K562 (cell line): ENCODE results near the gene ZNF740. TPM values are rescaled to one million over a fixed set of nuclear protein-coding genes. Genes with fewer than 3 reads are reported as not detected.
A peak's percentile ranks its signal among the peaks of the same experiment; 100 is the strongest.

Experiments used
- ATAC-seq: fragments of 200-7000 bp; cut with Tn5 transposase; 3 replicates; pipeline ENCODE4 v1.9.1; 2020; ENCODE audit warnings: moderate library complexity
- BruUV-seq: library from RNA; stranded (reverse); fragments of 400-500 nt; replicated peaks from 2 replicates; lab custom pipeline; 2021; lab: Mats Ljungman, UMichigan
- CTCF ChIA-PET: fragments of 300-600 bp; formaldehyde crosslinking; extraction: SDS; loops from one replicate; lab custom pipeline; 2021; ENCODE audit warnings: low intra/inter-chr PET ratio; lab: Yijun Ruan, JAX
- POLR2A ChIA-PET: fragments of 300-600, 350-650 bp; sonication (Branson Sonifier 250); formaldehyde crosslinking; extraction: SDS; loops from one replicate; lab custom pipeline; 2021; ENCODE audit warnings: antibody characterized with exemption, inconsistent platforms; lab: Yijun Ruan, JAX
- DNase-seq, 4 experiments: peaks; one replicate each; pipeline versions ENCODE4 v3.0.0 to v3.0.0-alpha.2; 2011 to 2018; ENCODE audit warnings: low spot score in 3 of 4, mixed read lengths in 3 of 4; ENCODE audit errors: extremely low read depth in 1 of 4
- FAIRE-seq: peaks from 2 replicates; lab custom pipeline; 2011; peaks lifted over from hg19 to GRCh38; lab: Jason Lieb, UNC
- H2AFZ ChIP-seq: 2 replicates; pipeline ENCODE4 v1.6.0; 2011; ENCODE audit warnings: low read depth, low read length, control low read depth, inconsistent platforms
- H3K27ac ChIP-seq: fragments of 200-600 bp; 3 replicates; pipeline ENCODE4 v1.8.0; 2011; ENCODE audit warnings: low read depth, mild to moderate bottlenecking, control low read depth, inconsistent platforms, low read length, moderate library complexity, mixed read lengths; ENCODE audit errors: extremely low read depth
- H3K27me3 ChIP-seq, 2 experiments: fragments of 300-600 bp in 1 of 2; 2 replicates in 1 of 2; 3 replicates in 1 of 2; pipeline versions ENCODE4 v1.6.0 to v1.8.0; 2011; ENCODE audit warnings: inconsistent platforms in 2 of 2, low read length in 2 of 2, mild to moderate bottlenecking in 1 of 2, mixed read lengths in 1 of 2, moderate library complexity in 1 of 2; ENCODE audit not compliant: control insufficient read depth in 2 of 2, insufficient read depth in 2 of 2
- H3K36me3 ChIP-seq: fragments of 300-600 bp; 3 replicates; pipeline ENCODE4 v1.8.0; 2011; ENCODE audit warnings: mild to moderate bottlenecking, low read length, inconsistent platforms; ENCODE audit not compliant: control insufficient read depth, insufficient read depth
- H3K4me1 ChIP-seq, 2 experiments: fragments of 200-600 bp in 1 of 2; replicated peaks in 1 of 2; 2 replicates in 1 of 2; 3 replicates in 1 of 2; pipeline versions ENCODE4 v1.5.1 to v1.8.0; 2011; ENCODE audit warnings: inconsistent platforms in 2 of 2, low read length in 2 of 2, mild to moderate bottlenecking in 1 of 2, mixed read lengths in 1 of 2, moderate library complexity in 1 of 2; ENCODE audit not compliant: control insufficient read depth in 2 of 2, insufficient read depth in 2 of 2
- H3K4me2 ChIP-seq: 2 replicates; pipeline ENCODE4 v1.6.1; 2011; ENCODE audit warnings: low read length, control low read depth, inconsistent platforms, mixed read lengths; ENCODE audit not compliant: insufficient read depth
- H3K4me3 ChIP-seq: fragments of 200-600 bp; sonication (generic), shearing (Covaris generic); 2 replicates; pipeline ENCODE4 v1.5.1; 2016; ENCODE audit warnings: control low read depth, inconsistent platforms
- H3K79me2 ChIP-seq: fragments of 200-600 bp; 3 replicates; pipeline ENCODE4 v1.8.0; 2011; ENCODE audit warnings: low read length, inconsistent platforms; ENCODE audit not compliant: control insufficient read depth, insufficient read depth
- H3K9ac ChIP-seq, 2 experiments: 2 replicates each; pipeline versions ENCODE4 v1.6.0 to v1.6.1; 2011; ENCODE audit warnings: low read depth in 2 of 2, low read length in 2 of 2, control low read depth in 1 of 2, inconsistent platforms in 1 of 2, mild to moderate bottlenecking in 1 of 2, mixed read lengths in 1 of 2; ENCODE audit not compliant: insufficient read depth in 1 of 2
- H3K9me1 ChIP-seq: one replicate; pipeline ENCODE4 v1.6.0; 2011; ENCODE audit warnings: inconsistent platforms, mild to moderate bottlenecking, low read length, moderate library complexity; ENCODE audit not compliant: control insufficient read depth, insufficient read depth
- H3K9me3 ChIP-seq: replicated peaks from 2 replicates; pipeline ENCODE4 v1.5.1; 2011; ENCODE audit warnings: low read depth, low read length, inconsistent platforms; ENCODE audit not compliant: control insufficient read depth, insufficient read depth
- H4K20me1 ChIP-seq: replicated peaks from 2 replicates; pipeline ENCODE4 v1.6.1; 2011; ENCODE audit warnings: low read length, inconsistent platforms, mixed read lengths; ENCODE audit not compliant: control insufficient read depth, insufficient read depth
- CBX1 ChIP-seq: sonication (generic); IDR thresholded peaks from 2 replicates; pipeline ENCODE4 v1.6.1; 2016; ENCODE audit warnings: antibody characterized with exemption, low read depth, mild to moderate bottlenecking
- EP300 ChIP-seq: IDR thresholded peaks from 2 replicates; pipeline ENCODE4 v1.6.1; 2012; ENCODE audit warnings: low read length, improper control_type of control experiment
- ETS2 ChIP-seq: IDR thresholded peaks from 2 replicates; pipeline ENCODE4 v1.6.1; 2016; ENCODE audit warnings: borderline replicate concordance, missing genetic modification characterization, mild to moderate bottlenecking, moderate library complexity, missing compliant biosample characterization; ENCODE audit not compliant: poor library complexity, severe bottlenecking
- NFIC ChIP-seq: fragments of 450-650 bp; IDR thresholded peaks from 2 replicates; pipeline ENCODE4 v1.6.1; 2017; ENCODE audit warnings: mild to moderate bottlenecking, inconsistent platforms
- RAD51 ChIP-seq: fragments of 450-650 bp; IDR thresholded peaks from 2 replicates; pipeline ENCODE4 v1.7.1; 2016; ENCODE audit warnings: low read depth, mild to moderate bottlenecking, borderline replicate concordance
- SOX6 ChIP-seq: fragments of 450-650 bp; IDR thresholded peaks from 2 replicates; pipeline ENCODE4 v1.6.1; 2014; ENCODE audit warnings: mild to moderate bottlenecking
- SRSF7 ChIP-seq: fragments of 200-400 bp; formaldehyde crosslinking; optimal IDR thresholded peaks from 2 replicates; pipeline ENCODE3; 2017; ENCODE audit warnings: mild to moderate bottlenecking, low read depth, low read length
- TEAD1 ChIP-seq, 2 experiments: fragments of 450-650 bp in 1 of 2; sonication (generic) in 1 of 2; formaldehyde crosslinking; IDR thresholded peaks; 2 replicates each; pipeline versions ENCODE4 v1.4.0 to v1.8.0; 2020 to 2022; ENCODE audit warnings: mild to moderate bottlenecking in 2 of 2, missing genetic modification reagents in 1 of 2
- ZNF316 ChIP-seq: fragments of 450-650 bp; IDR thresholded peaks from 2 replicates; pipeline ENCODE4 v1.6.1; 2016
- WGBS: fragments of 100-300 bp; shearing (Covaris generic); methylation state at CpG from one replicate; pipeline ENCODE4 v1.1.6; 2016; ENCODE audit warnings: low coverage, mixed read lengths; ENCODE audit not compliant: insufficient coverage; ENCODE audit errors: missing lambda C conversion rate; 5-methylcytosine and 5-hydroxymethylcytosine counted together
- in situ Hi-C: fragments of 300-500 bp; cut with MboI; formaldehyde crosslinking; loops from 4 replicates; pipeline ENCODE4 v1.15.0; 2018; ENCODE audit warnings: inconsistent platforms, mixed read lengths
- intact Hi-C: fragments of 100-400 bp; cut with micrococcal nuclease; formaldehyde crosslinking; loops from 2 replicates; pipeline ENCODE4 v1.14.2; 2022
- polyA plus RNA-seq, 8 experiments: library from polyadenylated mRNA; depleted of rRNA in 4 of 8; stranded (reverse) in 5 of 8; unstranded in 3 of 8; fragments of >200 nt; fragmentation: Nextera tagmentation in 2 of 8; fragmentation: Illumina TruSeq in 1 of 8; extraction: Ambion mirVana in 2 of 8; extraction: Trizol in 1 of 8; gene quantifications; 2 replicates each; pipeline versions ENCODE4 v1.2.1 to v1.2.3, GENCODE V29; 2011 to 2014; ENCODE audit warnings: inconsistent platforms in 1 of 8, missing spikeins in 1 of 8
- total RNA-seq, 7 experiments: library from RNA; depleted of rRNA in 6 of 7; stranded (reverse); fragments of >200 nt in 6 of 7; fragmentation: Illumina TruSeq in 2 of 7; extraction: Trizol in 2 of 7; gene quantifications; 2 replicates each; pipeline versions ENCODE4 v1.2.1 to v1.2.3, GENCODE V29; 2011 to 2021; ENCODE audit warnings: low replicate concordance in 1 of 7

ZNF740 gene
- total and polyA plus RNA-seq, 9 of the 15 experiments (the other 6 are each of a cell fraction or from before 2014, with no cell fraction given): 0.57 to 46.4 (median 18.6) TPM

DNA sequence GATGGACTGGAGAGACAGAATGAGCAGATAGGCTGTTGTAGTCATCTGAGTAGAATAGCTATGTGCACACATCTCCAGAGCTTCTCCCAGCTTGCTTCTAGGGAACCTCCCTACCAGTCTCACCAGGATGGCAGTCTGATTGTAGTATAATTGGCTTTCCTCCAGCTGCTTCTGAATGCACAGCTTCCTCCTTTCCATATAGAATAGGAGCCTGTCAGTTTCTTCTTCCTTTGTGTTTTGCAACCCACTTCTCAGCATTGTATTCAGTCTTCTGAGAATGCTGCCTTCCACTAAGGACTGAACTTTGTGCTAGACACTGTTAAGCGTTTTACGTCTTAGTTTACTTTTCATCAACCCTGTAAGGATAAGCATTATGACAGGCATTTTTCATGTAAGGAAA lies 2.4 kb downstream of the ZNF740 start:
- TF ChIP-seq ETS2 (tag): no peak
- TF ChIP-seq ZNF316: no peak
- no peak for TF ChIP-seq SRSF7
- no peak for TF ChIP-seq CBX1
- TF ChIP-seq SOX6: no peak
- TF ChIP-seq RAD51: no peak
- TF ChIP-seq NFIC: peak; percentile 41; the same call in 1 of the 2 replicates
- no peak for TF ChIP-seq TEAD1 (CRISPR knock-in tag; IDR thresholded peaks at IDR 0.05)
- no peak for TF ChIP-seq EP300
- BruUV-seq: no TSS peak
- Histone ChIP-seq H3K4me2 (peak overlapping the region; percentile 47; the same call in 1 of the 2 replicates), H3K9me3 (peaks cover 5% of the 10 kb centered on the region), H3K4me3 (no peak overlapping the region), H3K4me1 (peaks cover 16 to 26% of the 10 kb centered on the region in 2 experiments; a peak in 4 of 5 replicates), H3K9me1 (no peaks in the 10 kb centered on the region), H3K27me3 (no peaks in the 10 kb centered on the region), H3K9ac (0 out of 4 replicates have a peak overlapping the region, but pooled peaks of 1 of the 2 experiments have one; percentile 45), H3K36me3 (peaks cover 62% of the 10 kb centered on the region), H2AFZ (no peak overlapping the region), H3K79me2 (peaks cover 34% of the 10 kb centered on the region), H4K20me1 (no peaks in the 10 kb centered on the region), H3K27ac (no peak overlapping the region)
- WGBS: 74% methylated on average over 2 of the region's 2 CpGs
- in situ Hi-C loops: loop anchor here (10.0 kb wide), 1 partner anchor 758 kb away; no protein-coding TSS in a partner anchor
- ChIA-PET POLR2A (interaction anchor here (0.7 kb wide), 1 partner anchor 15 kb away, joined by 3 read pairs; no protein-coding TSS in a partner anchor), CTCF (no interaction called here)
- FAIRE-seq (no peak), DNase-seq (peak in 1 of 4 experiments; percentile 5), ATAC-seq (no peak)
- intact Hi-C loops: no loop called here
